Stimulated activated CD8-positive, alpha-beta memory T cell treated with anti-CD3 and anti-CD28 coated beads, Interleukin-4, amount 100 ng/mL, for 4 hours (primary cell): ENCODE results near the gene ARHGEF4.
A peak's percentile ranks its signal among the peaks of the same experiment; 100 is the strongest.

Experiments used
- DNase-seq, 2 donors: peaks; one replicate each; pipeline ENCODE4 v3.0.0-alpha.2; 2020; ENCODE audit warnings: low read depth in 2 of 2, low spot score in 1 of 2

The ARHGEF4 gene

DNA sequence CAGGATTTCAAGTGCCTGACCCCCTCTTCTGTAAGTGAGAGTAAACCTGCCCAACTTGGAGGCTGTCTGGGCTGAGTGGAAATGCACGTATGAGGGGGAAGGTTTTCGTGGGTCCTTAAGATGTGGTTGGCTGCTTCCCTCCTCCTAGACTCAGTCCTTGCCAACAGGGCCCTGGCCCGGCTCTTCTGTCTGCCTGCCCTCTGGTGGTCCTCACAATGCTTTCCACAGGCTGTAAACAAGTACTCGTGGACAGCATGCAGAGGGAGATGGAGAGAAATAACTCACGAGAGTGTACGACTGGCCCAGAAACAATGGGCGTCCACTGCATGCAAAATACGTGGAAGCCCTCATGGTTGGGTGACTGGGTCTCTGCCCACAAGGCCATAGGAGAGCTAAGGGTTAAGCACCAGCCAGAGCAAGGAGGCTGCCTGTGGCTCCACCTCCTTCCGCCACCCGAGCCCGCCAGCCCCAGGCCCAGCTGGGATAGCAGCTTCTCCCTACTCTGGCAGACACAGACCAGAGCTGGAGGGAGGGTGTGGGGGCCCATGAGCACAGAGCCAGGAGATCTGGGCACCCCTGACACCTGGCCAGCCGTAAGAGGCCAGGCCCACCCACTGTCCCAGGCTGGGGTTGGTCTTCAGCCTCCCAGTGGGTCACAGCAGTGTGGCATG, 17.0 kb upstream of the ARHGEF4 start:
- DNase-seq: no peak

DNA sequence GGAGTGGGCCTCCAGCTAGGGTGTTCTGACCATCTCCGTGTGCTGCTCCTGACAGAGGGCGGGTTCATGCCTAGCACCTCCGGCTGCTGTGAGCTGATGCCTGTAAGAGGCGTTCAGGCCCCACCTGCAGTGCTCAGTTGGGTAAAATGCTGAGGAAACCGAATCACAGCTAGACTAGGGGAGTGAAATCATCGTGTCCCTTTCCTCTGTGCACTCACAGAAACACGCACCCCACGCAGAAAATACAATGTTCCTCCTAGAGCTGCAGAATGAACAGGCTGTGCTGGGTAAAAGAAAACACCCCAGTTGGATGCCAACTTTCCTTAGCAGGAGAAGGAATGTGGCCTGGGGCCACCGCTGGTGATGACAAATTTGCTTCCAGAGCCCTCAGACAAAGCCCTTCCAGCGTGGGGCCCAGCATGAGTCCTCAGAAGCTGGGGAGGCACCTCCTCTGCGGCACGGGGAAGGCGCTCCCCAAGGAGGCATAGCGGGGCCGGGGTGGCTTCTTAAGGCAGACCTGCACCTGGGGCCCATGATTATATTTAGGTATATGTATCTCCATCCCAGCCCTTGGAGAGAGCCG, 16.3 kb upstream of the ARHGEF4 start:
- DNase-seq: no peak

DNA sequence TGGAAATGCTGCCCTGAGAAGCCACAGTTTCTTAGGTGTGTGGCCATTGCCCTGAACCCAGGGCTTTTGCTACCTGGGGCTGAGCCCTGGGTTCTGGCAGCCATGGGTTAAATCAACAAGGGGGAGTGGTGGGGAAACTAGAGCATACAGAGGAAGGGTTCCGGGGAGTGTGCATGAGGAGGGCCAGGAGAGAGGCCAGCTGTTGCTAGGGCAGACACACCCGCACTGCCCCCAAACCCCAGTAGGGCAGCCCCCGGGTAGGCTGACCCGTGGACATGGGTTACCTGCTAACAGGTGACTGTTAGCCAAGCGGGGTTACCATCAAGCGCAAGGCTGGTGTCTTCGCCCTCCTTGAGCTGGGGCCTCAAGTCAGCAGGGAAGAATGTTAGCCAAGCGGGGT, 14.8 kb upstream of the ARHGEF4 start:
- DNase-seq: no peak

DNA sequence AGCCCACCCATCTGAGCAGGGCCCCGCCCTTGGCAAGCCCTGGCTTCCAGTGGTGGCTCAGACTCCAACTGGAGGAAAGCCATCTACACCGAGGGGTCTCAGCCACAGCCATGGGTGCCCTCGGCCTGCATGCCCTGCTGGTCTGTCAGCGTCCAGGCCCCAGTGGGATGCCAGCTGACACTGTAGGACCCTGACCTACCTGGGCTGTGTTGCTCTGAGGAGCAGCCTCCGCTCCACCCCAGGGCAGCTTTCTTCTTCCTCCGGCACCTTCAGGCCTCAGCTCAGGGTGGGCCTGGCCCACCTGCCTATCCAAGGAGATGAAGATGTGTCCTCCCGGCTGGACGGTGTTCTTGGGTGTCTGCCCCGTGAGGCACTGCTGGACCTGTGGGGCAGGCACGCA, 13.9 kb upstream of the ARHGEF4 start:
- no peak for DNase-seq

DNA sequence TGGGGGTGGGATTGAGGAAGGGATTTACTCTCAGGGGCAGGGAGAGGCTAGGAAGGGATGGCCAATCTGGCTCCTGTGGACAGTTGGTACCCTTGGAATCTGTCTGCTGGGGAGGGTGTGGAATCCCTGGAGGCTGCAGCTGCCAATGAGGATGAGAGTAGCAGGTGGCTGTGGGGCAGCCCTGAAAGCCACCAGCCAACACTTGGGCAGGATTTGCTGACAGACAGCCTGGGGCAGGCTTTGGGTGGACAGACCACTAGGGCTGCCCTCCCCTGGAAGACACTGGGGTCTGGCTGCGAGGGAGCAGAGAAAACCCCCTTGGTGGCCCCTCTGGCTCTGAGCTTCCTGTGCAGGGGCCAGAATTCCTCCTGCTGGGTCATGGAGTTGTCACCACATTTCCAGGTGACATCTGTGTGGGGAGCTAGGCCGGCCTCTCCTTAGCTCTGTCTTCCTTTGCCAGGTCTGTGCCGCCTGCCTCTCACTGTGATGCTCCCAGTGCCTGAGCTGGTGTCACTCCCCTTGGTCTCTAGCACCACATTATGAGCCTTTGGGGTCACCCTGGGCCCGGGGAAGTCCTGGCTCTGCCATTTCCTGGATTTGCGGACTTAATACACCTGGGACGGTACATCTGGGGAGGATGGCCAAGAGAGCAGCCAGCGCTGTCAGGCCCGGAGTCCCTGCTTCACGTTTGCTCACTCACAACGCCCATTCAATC, 13.4 kb upstream of the ARHGEF4 start:
- no peak for DNase-seq

DNA sequence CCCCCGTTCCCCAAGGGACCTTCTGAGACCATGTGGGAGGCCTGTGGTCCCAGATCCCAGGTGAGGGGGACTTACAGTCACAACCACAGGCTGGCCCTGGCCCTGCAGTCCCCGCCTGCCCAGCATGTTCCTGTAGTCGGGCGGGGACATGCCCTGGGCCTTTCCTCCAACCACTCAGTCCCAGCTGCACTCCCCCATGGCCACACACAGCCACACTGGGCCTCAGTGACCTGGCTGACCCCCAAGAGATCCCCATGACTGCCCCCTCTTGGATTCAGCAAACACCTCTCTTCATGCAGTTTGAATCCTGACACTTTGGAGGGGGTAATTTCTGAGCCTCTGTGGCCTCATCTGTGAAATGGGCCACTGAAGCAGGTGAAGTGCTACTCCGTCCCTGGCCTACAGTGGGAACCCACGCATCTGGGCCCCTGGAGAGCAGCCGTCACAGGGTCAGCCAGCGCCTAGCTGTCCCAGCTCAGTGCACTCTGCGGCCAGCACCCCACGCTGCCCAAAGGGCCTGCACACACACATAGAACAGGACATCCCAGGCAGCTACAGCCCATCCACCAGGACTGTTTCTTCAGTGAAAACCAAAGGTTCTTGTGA, 12.7 kb upstream of the ARHGEF4 start:
- no peak for DNase-seq

DNA sequence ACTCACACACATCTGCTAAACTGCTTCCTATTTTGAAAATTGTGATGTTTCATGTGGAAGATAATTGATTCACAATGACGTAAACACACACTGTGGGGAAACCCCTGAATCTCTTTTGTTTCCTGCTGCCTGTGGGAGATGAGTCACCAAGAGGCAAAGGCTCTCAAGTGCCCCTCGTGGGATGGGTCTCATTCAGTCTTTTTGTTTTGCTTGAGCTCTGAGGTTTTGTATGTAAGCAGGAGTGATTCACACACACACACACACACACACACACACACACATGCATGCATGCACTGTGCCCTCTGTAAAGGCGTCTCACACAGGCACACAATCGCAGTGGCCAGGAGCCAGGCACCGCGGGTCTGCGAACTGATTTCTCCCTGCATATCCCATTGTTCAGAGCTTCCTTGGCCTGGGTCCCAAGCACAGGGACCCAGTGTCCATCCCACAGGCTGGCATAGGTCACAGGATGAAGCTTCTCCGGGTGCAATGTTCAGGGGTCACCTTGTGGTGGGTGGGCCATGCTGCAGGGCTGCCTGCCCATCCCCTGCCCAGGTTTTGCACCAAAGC, 12.1 kb upstream of the ARHGEF4 start:
- DNase-seq: peak; percentile 47 to 60

DNA sequence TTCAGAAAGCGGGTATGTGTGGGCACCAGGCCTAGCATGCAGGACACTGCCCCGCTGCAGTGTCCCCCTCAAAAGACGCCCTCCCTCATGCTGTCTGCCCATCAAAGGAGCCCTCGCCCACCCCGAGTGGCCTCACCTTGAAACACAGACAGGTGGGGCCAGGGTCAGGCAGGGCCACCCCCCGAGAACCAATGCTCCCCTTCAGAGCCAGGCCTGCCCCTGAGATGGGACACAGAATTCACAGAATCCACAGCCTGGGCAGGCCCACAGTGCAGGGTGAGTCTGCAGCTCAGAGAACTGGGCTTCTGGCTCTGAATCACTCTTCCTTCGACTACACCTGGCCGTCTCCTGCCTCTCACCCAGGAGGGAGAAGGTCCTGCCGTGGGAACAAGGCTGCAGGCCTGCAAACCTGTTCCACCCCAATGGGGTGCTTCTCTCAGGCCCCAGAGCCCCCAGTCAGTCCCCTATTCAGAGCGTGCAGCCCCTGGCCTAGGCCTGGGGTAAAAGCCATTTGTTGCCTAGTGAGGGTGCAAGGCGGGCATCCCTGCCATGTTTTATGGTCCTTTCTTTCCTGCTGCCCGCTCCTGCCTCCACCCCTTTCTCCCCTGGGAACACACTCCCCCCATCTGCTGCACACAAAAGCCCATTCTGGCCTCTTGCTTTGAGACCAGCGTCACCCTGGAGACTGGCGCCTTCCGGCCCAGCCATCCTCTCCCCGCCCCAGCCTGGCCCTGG, 11.3 kb upstream of the ARHGEF4 start:
- DNase-seq: no peak

DNA sequence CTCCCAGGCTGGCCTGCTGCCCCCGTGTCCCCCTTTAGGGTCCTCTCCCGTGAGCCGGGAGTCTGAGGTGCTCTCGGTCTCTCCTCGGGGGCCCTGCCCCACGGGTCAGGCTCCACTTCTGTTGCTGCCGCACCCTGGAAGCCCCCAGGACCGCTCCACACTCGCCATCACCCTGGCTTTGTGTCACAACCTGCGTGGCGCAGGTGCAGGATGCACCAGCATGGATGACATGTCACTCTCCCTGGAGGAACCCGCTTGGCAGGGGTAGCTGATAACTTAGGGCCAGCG, 10.8 kb upstream of the ARHGEF4 start:
- DNase-seq: no peak

DNA sequence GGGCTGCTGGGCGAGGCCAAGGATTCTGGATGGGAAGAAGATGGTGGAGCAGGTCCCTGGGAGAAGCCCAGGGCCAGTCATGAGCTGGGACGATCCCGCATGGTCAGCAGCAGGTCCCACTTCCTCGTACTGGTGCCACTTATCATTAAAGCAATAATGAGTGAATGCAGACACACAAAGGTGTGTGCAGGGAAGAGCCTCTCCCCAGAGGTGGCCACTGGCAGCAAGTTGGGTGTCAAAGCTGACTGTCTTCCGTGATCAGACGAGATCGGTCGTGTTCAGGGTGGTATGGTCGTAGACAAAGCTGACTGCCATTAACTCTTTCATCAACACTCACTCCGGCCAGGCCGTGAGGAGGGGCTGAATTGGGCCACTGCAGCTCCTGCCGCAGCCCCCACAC, 10.3 kb upstream of the ARHGEF4 start:
- DNase-seq: no peak

DNA sequence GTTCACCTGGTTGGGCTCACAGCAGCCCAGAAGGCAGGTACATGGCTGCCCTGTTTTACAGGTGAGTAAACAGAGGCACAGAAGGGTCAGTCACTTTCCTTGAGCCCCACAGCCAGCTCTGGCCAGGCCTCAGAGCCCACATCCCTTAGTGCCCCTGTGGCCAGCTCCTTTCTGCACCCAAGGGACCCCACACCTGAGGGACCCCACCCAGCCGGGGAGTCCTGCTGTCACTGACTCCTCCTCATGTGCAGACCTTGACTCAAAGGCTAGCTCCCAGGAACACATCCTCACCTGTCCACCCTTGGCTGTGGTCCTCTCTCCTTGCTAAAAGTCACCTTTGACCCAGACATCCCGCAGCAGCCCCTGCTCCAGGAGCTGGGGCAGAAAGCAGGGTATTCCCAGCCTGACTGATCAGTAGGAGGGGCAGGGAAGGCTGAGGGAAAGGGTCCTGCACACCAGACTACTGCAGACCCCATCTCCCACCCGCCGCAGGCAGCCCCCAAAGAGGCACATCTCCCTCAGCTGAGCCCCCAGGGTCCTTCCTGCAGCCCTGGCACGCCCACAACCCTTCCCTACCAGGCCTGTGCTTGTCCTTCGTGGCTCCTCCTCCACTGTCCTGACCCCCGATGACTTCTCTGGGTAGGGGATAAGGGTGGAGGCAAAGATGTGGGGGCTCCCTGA, 9.8 kb upstream of the ARHGEF4 start:
- no peak for DNase-seq

DNA sequence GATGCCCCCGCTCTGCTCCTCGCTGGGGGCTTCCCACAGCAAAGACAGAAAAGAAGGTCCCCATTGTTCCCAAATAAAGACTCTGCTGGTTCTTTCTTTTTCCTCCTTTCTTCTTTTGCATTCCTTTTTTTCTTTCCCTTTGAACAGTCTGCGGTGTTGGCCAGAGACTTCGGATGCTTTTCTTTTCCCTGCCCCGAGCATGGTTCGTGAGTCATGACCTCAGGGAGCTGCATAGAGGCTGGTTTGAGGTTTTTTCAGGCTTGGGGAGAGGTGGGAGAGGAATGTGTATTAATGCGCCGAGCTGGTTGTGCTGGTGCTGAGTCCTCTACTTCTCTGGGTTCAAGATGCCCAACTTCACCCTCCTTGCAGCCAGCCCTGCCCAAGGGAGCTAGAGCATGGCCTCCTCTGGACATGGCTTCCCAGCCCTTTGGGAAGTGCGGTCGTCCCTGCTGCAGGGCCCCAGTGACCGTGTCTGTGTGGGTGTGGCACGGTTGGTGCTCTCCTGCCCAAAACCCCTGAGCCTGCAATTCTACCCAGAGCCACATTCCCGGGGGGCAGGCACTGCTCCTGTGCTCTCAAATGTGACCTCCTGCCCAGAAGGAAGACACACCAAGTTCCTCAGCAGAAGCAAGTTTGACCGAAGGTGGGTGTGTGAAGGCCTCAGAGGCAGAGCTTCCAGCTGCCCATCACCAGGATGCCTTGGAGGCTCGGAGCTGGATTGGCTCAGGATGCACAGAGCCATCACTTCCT, 9.0 kb upstream of the ARHGEF4 start:
- DNase-seq: no peak

DNA sequence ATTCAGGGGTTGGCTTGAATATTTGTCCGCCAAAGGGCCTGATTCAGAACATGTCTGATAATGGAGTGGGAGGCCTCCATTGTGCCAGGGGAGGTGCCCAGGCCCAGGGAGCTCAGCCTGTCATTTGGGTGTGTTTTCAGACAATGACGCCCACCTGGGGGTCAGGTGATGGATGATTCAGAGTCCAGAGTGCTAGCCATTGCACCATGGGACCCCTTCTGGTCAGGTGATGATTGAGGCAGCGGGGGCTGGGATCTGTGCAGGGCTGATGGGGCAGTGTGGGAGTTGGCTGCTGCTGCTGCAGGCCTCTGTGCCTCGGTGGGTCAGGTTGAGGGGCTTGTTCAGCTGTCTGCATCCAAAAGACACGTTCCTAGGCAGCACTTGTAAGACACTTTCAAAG, 8.3 kb upstream of the ARHGEF4 start:
- no peak for DNase-seq

DNA sequence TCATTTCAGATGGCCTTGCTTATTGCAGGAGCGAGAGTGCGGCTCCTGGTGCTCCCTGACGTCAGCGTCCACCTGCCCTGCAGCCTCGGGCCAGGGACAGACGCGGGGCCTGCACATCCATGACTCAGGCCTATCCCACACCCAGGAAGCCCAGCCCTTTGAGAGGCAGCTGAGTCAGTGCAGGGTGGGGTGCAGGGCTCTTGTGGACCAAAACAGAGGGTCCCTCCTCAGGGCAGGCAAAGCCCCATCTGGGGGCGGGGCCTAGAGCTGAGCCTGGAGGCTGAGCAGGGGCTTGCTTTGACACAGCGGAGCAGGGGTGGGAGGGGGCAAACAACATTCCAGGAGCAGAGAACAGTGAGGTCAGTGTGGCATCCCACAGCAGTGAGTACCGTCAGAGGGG, 7.7 kb upstream of the ARHGEF4 start:
- no peak for DNase-seq

DNA sequence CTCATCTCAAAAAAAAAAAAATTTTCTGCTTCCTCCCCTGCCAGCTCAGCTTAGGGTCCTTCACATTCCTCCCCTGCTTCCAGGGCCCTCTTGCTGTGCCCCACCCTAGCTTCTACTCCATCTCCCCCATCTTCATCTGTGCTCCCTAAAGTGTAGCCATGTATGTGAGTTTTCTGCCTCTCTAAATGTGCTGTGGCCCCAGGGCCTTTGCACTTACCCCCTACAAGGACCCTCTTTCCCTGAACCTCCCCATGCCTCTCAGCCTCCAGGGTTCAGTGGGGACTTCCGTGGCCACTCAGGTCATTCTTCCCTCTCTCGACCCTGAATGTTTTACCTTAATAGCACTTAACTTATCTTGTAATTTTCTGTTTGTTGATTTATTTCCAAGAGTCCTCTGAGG, 6.2 kb upstream of the ARHGEF4 start:
- DNase-seq: no peak

DNA sequence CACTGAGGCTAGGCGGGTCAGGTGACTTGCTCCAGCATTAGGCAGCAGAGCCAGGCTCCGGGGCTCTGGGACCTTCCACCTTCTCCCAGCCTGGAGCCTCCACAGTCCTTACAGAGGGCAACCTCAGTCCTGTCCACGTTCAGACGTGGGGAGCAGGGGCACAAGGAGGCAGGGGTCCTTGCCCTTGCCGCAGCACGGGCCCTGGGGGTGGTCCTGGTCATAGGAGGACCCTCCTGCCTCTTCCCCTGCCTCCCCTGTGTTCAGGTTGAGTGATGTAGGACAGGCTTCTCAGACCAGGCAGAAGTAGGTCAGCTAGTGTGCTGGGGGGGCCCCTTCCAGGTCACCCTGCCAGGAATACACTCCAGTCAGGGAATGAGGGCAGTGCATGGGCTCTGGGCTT, 5.4 kb upstream of the ARHGEF4 start:
- DNase-seq: no peak

DNA sequence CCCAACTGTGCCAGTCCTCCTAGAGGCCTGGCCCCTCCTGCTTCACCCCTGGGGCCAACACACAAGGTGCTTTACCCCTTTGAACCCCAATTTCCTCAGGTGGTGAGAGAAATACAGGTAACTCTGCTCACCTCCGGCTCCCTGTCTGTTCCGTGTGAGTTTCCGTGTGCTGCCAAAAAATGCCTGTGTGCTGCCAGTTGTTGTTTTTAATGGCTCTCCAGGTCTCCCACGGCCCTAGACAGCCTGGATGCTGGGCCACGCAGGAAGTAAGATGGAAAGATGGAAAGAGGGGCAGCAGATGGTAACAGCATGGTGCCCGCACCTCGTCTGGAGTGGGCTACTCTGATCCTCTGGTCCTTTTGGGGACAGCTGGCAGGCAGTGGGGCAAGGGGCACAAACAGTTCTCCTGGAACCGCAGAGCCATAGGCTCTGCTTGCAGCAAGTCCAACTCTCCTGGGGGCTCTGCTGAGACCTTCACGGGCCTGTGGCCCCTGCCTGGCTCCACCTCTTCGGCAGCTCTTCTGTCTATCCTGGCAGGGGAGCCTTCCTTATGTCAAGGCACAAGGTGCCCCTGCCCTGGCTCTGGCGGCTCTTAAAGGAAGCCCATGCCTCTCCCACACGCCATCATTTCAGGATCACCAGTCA, 4.3 kb upstream of the ARHGEF4 start:
- no peak for DNase-seq

DNA sequence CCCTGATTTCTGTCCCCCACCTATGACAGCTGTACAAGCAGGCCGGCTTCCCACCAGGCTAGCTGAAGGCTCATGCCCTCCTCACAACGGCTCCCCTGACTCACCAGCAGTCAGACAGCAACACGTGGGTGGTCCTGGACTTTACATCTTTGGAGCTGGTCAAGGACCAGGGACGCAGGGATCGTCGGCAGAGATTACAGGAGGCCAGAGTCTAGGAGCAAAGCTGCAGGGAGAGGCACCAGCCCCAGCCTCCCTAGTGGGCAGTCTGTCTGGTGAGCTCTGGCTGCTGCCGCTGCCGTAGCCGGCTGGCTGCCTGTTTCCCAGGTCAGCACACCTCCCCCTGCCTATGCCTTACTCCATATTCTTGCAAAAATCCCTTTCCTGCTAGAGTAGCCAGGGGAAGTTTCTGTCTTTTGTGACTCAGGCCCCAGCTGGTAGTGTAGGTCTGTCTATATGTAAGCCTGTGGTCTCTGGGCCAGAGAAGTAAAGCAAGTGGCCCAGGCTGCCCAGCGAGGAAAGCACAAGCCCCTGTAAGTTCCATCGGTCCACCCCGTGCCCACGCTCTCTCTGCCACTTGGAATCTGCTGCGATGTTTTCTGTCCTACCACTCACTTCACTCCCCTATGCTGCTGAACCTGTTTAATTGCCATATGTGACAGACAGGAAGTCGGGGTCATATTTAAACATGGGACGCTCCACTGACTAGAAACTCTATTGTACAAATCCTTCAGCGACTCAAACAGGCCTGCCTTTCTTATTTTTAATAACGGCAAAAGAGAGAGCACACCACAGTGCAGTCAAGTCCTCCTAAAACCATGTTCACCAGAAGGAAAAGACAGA, 2.4 kb upstream of the ARHGEF4 start:
- no peak for DNase-seq
